SKM-1 treated with dmso at 0.1 percent for 144 hours (cell line): ENCODE data around the gene GCM1.
"Not testable (repeated sequence)": the region's sequence is repeated elsewhere in the genome, so short reads cannot be mapped to it uniquely, and the experiment has no call there.

Experiments used
- DNase-seq: peaks from one replicate; lab custom pipeline; 2025; ENCODE audit not compliant: unreplicated experiment; lab: John Stamatoyannopoulos, UW

The GCM1 gene

GRCh38 chr6:53148684-53149083 is at the start of gene GCM1:
GCM1 (minus strand) TSS chr6:53148841; CDS start chr6:53145632, 3,209 bp downstream.
- DNase-seq = no peak

- DNase-seq = no peak
Measured at GRCh38 chr6:53197553-53197952, 48.9 kb upstream of the GCM1 start.

- DNase-seq = no peak
Measured at GRCh38 chr6:53195048-53195447, 46.4 kb upstream of the GCM1 start.

GRCh38 chr6:53192682-53193188 is 44.1 kb upstream of the GCM1 start:
- no peak for DNase-seq

- DNase-seq = no peak
Measured at GRCh38 chr6:53189554-53189953, 40.9 kb upstream of the GCM1 start.

GRCh38 chr6:53188833-53189232 is 40.2 kb upstream of the GCM1 start:
- no peak for DNase-seq

GRCh38 chr6:53180678-53181077 is 32.0 kb upstream of the GCM1 start:
- DNase-seq = no peak

- DNase-seq = no peak
Measured at GRCh38 chr6:53179961-53180651, 31.5 kb upstream of the GCM1 start.

GRCh38 chr6:53178837-53179432 is 30.3 kb upstream of the GCM1 start:
- DNase-seq = no peak

- DNase-seq = no peak
Measured at GRCh38 chr6:53175027-53175426, 26.4 kb upstream of the GCM1 start.

- no peak for DNase-seq
Measured at GRCh38 chr6:53172468-53172803, 23.8 kb upstream of the GCM1 start.

- DNase-seq = peak; percentile 55
Measured at GRCh38 chr6:53171605-53172467, 23.2 kb upstream of the GCM1 start.

- no peak for DNase-seq
Measured at GRCh38 chr6:53168516-53169267, 20.1 kb upstream of the GCM1 start.

- DNase-seq = no peak
Measured at GRCh38 chr6:53165293-53165692, 16.7 kb upstream of the GCM1 start.

- no peak for DNase-seq
Measured at GRCh38 chr6:53162606-53163005, 14.0 kb upstream of the GCM1 start.

GRCh38 chr6:53161481-53162009 is 12.9 kb upstream of the GCM1 start:
- DNase-seq = no peak

GRCh38 chr6:53159558-53159957 is 10.9 kb upstream of the GCM1 start:
- DNase-seq = no peak

- not testable (repeated sequence) for DNase-seq
Measured at GRCh38 chr6:53158076-53158475, 9.4 kb upstream of the GCM1 start.

- DNase-seq = not testable (repeated sequence)
Measured at GRCh38 chr6:53155279-53155678, 6.6 kb upstream of the GCM1 start.

- no peak for DNase-seq
Measured at GRCh38 chr6:53154794-53155193, 6.2 kb upstream of the GCM1 start.

- DNase-seq = no peak
Measured at GRCh38 chr6:53154071-53154470, 5.4 kb upstream of the GCM1 start.
